Spleen (tissue), 3 donors: ENCODE measurements around the gene STXBP6.

ENCODE experiments used
- POLR2A ChIP-seq, 3 donors: fragments of 450-650 bp; IDR thresholded peaks; one replicate each; pipeline ENCODE4 v1.5.1; 2017; ENCODE audit warnings: antibody characterized with exemption in 3 of 3, mild to moderate bottlenecking in 1 of 3
- POLR2AphosphoS5 ChIP-seq, 3 donors: sonication (generic); formaldehyde crosslinking; IDR thresholded peaks; one replicate each; pipeline ENCODE4 v1.5.1; 2017; ENCODE audit warnings: antibody characterized with exemption in 3 of 3

GRCh38 chr14:25050269-25051150, 563 bp upstream of the STXBP6 start:
- TF ChIP-seq POLR2AphosphoS5 (IDR thresholded peaks at IDR 0.05) (no peak), POLR2A (IDR thresholded peaks at IDR 0.05) (no peak)
